Activated T-cell treated with anti-CD3 and anti-CD28 coated beads for 4 hours (primary cell): ENCODE data around the gene TOP1.

Source experiments
- DNase-seq: peaks from one replicate; pipeline ENCODE4 v3.0.0-alpha.2; 2020

Gene TOP1

DNA sequence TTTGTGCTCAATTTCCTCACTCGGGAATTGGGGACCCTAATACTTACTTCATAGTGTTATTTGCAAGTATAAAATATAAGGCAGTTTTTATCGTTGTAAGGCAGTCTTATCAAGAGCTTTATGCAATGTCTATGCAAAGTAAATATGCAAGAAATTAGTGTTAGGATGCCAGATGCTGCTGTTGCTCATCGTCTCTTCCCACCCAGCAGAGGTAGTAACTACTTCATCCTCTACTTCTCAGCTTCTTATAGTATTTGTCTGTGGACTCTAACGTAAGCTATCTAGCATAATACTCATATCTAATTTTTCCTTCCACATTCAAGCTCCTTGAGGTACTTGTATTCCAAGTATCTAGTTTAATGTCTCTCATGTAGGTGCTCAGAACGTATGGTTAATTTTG is 120.3 kb downstream of the TOP1 start:
- no peak for DNase-seq

DNA sequence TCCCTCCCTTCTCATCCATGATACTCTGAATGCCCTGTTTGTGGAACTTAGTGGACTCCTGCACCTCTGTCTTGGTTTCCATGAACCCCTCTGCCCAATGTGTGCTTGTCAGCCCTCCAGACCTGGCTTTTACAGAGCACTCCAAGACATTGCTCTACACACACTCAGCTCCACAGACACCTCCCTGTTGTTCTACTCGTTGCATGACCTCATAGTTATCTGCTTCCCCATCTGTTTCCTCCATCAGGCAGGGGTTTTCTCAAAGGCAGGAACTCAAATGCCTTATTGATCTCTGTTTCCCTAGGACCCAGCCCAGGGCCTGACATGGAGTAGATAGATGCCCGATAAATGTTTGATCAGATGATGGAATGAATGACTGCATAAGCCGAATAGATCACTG is 122.0 kb downstream of the TOP1 start:
- DNase-seq = no peak

DNA sequence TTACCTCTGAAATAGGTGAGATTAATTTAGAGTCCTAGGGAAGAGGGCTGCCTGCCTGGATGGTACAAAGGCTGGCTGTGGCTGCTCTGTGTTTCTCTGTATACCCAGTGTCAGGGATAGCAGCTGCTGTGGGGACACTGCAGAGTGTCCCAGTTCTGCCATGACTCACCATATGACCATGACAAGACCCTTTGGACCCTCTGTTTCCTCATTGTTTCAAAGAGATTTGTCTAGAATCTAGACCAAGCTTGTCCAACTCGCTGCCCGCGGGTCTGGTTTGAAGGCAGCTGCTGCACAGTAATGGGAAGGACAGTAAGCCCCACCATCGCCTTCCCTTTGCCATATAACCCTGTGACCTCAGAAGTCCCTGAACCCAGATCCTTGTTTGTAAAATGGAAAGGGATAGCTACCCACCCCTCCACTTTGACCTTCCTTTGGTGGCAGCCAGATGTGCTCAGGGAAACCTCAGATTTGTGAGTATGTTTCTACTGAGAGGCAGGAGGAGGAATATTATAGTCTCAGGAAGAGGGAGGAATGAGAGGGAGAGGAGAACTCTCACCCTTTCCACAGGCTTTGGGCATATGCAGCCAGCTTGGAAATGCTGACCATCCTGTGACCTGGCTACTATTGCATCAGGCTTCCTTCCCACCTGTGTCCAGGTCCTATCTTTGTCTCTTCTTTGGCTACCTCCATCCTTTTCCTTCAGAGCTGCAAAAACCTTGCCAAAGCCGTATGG is 122.7 kb downstream of the TOP1 start:
- no peak for DNase-seq

DNA sequence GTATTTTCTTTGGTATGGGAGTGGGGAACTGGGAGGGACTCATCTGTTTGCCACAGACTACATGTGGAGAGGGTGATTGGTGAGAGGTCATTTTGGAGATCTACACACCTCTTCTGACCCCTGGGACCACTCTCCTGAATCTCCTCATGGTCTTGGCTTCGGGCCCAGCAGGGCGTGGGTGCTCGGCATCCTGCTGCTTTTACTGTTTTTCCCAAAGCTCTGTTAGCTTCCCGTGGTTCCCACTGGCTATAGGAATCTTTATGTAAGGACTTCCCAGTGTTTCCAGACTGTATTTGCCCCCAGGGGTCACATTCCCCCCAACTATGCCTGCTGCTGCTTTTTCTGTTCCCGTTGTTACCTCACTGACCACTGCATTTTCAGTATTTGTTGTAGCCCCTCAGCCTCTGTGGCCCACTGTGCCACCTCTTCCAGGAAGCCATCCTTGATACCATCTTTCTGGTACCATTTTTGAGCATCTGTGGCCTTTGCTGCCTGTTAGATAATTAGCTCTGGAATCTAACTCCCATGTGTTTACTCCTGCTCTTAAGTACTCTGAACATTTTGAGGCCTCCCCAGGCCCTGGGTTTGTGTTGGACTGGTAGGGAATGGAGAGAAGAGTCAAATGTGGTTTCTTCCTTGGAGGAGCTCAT is 123.6 kb downstream of the TOP1 start:
- DNase-seq = no peak

DNA sequence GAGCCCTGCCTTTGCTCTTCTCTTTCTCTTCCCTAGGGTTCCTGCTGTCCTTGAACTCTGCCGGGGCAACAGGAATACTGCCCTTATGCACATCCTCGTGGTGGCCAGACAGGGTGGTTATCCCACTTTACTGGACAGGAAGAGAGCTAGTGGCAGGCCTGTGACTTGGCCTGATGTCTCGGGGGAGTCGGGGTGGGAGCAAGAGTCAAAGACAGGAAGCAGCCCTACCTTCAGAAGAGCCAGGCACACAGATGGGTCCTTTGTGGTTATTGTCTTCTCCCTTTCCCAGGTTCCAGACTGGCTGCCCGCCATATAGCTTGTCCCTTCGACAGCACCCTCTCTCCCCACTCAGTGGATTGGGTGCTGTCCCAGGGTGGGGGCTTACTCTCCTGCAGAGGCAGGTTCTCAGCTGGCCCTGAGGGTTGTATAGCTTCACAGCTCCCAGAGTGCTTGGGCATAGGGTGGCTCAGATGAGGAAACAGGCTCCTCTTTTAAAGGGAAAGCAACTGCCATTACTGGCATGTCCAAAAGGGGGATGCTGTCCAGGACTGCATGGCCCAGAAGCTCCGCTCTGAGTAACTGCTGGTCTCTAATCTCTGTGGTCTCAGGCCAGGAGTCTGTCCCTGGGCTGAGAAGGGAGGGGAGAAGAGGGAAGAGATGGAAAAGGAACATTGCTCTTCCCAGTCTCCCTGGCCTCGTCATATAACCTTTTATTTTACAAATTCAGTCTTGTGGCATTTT is 126.0 kb downstream of the TOP1 start:
- no peak for DNase-seq

DNA sequence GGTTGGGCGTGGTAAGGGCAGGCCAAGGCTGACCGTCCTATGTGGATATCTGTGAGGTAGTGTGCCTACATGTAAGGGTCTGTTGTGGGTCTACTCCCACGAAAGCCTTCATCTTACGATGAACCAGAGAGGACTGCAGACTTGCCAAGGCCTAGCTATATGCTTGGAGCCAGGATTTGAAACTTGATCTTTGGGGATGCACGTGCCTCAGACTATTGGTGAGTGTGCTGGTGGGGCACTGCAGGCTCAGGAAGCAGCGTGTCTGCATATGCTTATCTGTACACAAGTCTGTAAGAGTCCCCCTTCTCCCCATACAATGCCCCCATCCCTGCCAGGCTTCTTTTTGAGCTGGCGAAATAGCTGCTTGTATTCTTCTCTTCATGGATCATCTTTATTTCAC is 126.6 kb downstream of the TOP1 start:
- DNase-seq = no peak

DNA sequence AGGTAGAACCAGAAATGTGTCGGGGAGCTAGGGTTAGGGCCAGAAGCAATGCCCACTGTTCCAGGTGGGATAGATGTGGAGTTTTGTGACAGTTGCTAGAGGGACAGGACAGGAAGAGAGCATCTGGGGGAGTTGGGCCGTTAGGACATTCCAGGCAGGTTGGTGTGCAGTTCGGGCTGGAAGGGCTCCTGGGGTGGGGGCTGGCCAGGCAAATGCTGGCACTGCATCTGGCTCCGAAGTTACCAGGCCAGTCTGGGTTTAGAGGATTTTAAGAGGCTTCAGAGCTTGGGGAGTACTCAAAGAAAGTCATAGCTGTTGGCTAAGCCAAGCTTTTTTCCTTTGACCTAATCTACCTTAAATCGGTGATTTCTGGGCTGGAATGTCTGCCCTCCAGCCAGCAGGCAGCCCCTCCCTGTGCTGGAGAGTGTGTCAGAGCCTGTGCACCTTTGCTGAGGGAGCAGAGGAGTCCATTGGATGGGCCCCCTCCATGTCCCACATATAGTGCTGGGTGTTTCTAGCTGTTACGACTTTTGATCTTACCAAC is 129.5 kb downstream of the TOP1 start:
- DNase-seq = no peak

DNA sequence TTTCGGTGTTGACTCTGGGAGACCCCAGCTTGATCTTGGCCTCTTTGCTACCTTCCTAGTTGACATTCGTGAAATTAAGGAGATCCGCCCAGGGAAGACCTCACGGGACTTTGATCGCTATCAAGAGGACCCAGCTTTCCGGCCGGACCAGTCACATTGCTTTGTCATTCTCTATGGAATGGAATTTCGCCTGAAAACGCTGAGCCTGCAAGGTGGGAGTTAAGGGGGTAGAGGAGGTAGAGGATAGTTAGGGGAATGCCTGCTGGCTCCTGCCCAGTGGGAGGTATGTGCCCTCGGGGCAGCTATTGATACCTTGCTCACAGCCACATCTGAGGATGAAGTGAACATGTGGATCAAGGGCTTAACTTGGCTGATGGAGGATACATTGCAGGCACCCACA is 130.9 kb downstream of the TOP1 start:
- no peak for DNase-seq

DNA sequence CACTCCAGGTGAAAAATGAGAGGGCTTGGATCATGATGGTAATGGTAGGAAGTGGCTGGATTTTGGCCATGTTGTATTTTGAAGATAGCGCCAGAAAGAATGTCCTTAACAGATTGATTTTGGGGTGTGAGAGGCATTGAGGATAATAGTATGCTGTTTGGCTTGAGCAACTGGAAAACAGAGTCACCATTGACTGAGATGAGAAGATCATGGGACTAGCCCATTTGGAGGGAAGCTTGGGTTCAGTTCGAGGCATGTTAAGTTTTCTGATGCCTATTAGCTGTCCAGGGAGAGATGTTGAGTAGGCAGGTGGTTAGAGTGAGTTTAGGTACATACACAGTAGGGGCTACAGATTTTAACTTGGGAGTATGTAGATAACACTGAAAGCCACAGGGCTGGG is 132.1 kb downstream of the TOP1 start:
- DNase-seq = no peak

DNA sequence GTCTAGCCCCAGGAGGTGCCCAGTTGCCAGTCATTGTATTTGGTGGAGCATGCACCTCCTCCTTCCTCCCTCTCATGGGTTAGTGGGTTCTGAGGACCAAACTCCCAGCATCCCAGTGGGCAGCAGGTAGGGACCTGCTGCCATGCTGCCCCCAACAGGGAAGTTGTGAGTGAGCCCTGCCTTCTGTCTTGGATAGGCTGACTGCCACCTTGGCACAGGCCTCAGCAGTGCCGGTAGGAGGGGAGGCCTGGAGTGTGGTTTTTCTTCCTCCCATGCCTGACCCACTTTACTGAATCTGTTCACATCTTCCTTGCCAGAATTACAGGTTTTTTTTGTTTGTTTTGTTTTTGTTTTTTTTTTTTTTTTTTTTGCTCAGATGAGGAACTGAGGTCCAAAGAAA is 133.3 kb downstream of the TOP1 start:
- no peak for DNase-seq

DNA sequence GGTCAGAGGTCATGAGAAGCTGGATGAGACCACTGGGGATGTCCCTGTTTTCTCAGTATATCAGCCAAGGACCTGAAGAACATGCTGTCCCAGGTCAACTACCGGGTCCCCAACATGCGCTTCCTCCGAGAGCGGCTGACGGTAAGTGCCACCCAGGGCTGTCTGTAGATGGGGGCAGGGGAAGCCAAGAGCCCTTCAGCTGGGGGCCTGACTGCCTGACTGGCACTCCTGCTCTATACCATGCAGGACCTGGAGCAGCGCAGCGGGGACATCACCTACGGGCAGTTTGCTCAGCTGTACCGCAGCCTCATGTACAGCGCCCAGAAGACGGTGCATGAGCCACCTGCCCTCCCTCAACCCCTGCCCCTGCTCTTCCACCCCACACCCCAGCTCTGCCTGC is 133.8 kb downstream of the TOP1 start:
- DNase-seq = no peak

DNA sequence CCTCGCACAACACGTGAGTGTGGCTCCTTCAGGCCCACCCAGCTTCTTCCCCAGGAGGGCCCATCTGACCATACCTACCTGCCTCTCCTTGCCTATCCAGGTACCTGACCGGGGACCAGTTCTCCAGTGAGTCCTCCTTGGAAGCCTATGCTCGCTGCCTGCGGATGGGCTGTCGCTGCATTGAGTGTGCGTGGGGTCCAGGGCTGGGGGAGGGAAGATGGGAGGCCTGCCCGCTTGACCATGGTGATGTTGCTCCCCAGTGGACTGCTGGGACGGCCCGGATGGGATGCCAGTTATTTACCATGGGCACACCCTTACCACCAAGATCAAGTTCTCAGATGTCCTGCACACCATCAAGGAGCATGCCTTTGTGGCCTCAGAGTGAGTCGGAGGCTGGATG is 135.2 kb downstream of the TOP1 start:
- no peak for DNase-seq

DNA sequence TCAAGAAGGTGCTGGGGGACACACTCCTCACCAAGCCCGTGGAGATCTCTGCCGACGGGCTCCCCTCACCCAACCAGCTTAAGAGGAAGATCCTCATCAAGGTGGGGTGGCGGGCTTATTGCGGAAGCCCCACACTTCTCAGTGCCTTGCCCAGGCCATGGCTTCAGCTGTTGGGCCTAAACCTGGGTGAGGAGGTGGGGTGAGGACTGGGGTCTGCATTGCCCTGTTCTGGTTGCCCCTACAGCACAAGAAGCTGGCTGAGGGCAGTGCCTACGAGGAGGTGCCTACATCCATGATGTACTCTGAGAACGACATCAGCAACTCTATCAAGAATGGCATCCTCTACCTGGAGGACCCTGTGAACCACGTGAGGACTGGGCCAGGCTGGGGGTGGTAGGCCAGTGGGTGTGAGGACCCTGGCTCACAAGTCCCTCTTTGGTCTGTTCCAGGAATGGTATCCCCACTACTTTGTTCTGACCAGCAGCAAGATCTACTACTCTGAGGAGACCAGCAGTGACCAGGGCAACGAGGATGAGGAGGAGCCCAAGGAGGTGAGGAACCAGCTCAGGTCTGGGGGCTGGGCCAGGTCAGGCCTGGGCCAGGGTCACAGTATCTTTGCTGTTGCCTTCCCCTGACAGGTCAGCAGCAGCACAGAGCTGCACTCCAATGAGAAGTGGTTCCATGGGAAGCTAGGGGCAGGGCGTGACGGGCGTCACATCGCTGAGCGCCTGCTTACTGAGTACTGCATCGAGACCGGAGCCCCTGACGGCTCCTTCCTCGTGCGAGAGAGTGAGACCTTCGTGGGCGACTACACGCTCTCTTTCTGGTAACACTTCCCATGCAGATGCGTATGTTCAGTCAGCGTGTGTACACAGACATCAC is 136.6 kb downstream of the TOP1 start:
- DNase-seq = no peak

DNA sequence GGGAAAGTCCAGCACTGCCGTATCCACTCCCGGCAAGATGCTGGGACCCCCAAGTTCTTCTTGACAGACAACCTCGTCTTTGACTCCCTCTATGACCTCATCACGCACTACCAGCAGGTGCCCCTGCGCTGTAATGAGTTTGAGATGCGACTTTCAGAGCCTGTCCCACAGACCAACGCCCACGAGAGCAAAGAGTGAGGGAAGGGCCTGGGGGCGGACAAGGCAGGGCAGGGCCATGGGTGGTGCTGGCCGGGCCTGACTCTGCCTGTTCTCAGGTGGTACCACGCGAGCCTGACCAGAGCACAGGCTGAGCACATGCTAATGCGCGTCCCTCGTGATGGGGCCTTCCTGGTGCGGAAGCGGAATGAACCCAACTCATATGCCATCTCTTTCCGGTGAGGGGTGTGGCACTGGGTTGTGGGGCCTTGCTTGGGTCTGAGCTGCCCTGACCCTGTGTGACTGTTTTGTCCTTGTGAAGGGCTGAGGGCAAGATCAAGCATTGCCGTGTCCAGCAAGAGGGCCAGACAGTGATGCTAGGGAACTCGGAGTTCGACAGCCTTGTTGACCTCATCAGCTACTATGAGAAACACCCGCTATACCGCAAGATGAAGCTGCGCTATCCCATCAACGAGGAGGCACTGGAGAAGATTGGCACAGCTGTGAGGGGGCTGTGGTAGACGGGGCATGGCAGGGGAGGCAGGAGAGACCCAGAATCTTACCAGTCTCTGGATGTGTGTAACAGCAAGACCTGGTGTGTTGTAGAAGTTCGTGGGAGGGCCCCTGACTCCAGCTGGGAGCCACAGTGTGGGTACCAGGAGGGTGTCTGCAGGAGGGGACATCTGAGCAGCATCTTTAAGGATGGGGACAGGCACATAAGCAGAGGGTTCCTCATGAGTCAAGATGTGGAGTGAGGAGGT is 137.8 kb downstream of the TOP1 start:
- DNase-seq = no peak

DNA sequence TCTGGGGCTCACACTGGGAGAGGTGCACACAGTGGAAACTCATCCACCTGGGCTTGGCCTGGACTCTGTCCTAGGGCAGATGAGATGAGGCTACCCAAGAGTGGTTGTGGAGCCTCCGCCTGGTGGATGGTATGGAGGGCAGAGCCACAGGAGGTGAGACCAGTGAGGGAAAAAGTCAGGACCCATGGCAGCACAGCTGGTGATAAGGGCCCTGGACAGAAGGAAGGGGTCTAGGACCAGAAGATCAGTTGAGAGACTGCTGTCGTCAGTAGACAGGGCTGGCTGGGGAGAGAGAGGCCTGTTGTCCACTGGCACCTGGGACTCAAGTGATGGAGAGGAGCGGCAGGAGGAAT is 138.5 kb downstream of the TOP1 start:
- DNase-seq = no peak

DNA sequence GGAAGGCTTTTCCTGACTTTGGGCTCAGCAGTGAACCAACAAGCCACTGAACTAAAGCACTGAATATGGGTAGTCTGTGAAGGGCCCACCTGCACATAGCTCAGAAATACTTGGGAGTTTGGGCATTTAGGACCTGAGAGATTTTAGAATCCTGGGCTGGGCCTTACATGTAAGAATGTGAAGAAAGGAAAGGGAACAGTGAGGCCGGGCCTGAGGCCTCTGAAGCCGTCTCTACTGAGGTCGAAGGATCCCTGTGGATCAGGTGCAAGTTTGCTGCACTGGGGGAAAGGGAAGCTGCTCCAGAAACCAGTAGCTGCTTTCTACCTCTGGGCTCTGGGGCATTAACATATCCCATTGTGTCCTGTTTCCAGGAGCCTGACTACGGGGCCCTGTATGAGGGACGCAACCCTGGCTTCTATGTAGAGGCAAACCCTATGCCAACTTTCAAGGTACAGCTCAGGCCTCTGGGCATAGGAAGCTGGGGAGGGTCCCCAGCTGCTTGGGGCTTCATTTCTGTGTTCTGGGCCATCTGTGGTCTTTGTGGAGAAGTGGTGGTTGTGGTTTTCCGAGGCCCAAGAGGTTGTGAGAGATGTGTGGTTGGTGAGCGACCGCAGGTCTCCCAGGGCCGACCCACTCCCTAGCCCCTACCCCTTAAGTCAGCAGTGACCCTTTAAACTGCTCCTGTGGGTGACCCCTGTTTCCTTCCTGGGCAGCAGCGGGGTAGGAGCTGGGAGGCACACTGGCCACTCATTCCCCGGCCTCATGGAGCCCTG is 139.0 kb downstream of the TOP1 start:
- no peak for DNase-seq

DNA sequence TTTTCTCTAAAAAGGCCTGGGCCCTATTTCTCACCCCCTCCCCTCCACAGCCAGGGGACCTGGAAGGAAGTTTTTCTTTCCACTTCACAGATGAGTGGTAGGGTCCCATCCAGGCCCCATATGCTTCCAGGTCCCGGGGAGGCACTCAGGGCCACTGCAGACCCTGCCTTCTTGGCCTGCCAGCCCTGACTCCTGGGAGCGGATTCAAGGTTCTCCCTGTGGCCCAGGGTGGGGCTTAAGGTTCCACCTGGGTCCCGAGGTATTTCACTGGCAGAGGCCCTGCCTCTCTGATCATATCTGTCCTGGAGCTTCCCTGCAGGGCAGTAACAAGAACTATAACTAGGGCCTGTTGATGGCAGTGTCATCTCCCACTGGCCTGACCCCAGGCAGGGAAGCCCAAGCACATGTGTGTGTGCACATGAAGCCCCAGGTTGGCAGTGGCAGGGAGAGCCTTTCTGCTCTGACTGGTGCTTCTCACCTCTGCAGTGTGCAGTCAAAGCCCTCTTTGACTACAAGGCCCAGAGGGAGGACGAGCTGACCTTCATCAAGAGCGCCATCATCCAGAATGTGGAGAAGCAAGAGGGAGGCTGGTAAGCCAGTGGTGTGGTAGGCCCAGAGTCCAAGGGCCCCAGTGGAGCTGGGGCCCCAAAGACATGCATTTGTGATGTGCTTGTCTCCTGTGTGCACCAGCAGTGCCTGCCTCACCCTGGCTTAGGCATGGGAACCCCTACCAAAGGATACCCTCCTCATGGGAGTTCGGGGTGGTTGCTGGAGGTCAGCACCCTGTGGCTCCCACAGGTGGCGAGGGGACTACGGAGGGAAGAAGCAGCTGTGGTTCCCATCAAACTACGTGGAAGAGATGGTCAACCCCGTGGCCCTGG is 139.9 kb downstream of the TOP1 start:
- no peak for DNase-seq

DNA sequence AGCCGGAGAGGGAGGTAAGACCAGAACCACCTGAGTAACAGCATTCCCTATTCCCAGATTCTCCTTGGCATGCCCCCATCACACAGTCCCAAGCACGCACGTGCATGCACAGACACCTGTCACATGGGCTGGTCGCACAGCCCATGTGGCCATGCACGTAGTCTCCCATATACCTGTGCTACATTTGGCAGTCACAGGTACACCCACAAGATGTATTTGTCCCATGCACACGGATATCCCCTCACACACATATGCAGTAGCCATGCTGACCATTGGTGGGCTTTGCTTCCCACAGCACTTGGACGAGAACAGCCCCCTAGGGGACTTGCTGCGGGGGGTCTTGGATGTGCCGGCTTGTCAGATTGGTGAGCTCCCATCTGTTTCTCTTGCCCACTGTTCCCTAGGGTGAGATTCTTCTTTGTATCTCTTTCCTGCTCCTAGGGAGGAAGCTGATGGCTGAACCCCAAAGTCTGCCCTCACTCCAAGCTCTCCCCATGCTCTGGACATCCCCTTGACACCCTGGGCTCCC is 140.6 kb downstream of the TOP1 start:
- DNase-seq = no peak

DNA sequence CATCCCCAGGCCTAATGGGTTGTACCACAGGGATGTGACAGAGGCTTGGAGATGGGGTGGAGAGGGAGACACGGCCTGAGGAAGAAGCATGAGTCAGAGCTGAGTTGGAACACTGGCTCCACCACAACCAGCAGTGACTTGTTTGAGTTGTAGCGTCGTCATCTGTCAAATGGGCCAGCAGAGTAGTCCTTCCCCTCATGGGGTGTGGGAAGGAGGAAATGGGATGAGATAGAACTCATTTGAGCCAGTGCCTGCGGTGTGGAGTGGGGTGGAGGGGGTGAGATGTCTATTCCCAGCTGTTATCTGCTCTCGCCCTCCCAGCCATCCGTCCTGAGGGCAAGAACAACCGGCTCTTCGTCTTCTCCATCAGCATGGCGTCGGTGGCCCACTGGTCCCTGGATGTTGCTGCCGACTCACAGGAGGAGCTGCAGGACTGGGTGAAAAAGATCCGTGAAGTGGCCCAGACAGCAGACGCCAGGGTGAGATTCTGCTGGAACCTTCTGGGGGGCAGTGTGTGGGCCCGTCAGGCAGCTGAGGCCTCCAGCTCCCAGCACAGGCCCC is 141.2 kb downstream of the TOP1 start:
- DNase-seq = no peak
